Neural crest cell (in vitro differentiated cells): ENCODE measurements around the gene MEGF6. TPM values are rescaled to one million over a fixed set of nuclear protein-coding genes. Genes with fewer than 3 reads are reported as not detected.

Experiments
- DNase-seq: peaks from one replicate; pipeline ENCODE4 v3.0.0; 2021; ENCODE audit warnings: low read depth, mixed read lengths, low spot score
- H3K27ac Mint-ChIP-seq: one replicate; pipeline ENCODE4 v1.8.0; 2021; ENCODE audit warnings: mild to moderate bottlenecking, mixed read lengths; ENCODE audit not compliant: unreplicated experiment
- H3K27me3 Mint-ChIP-seq: 2 replicates; pipeline ENCODE4 v1.8.0; 2021; ENCODE audit warnings: low read depth, mild to moderate bottlenecking, mixed read lengths
- H3K36me3 Mint-ChIP-seq: 2 replicates; pipeline ENCODE4 v1.8.0; 2021; ENCODE audit warnings: low read depth, mild to moderate bottlenecking, mixed read lengths
- H3K4me1 Mint-ChIP-seq: 2 replicates; pipeline ENCODE4 v1.8.0; 2021; ENCODE audit warnings: mixed read lengths
- H3K4me3 Mint-ChIP-seq: one replicate; pipeline ENCODE4 v1.8.0; 2021; ENCODE audit warnings: mild to moderate bottlenecking, mixed read lengths
- H3K9me3 Mint-ChIP-seq: 2 replicates; pipeline ENCODE4 v1.8.0; 2021; ENCODE audit warnings: mixed read lengths
- CTCF ChIP-seq: fragments of 200-600 bp; sonication (generic); conservative IDR thresholded peaks from 2 replicates; pipeline ENCODE4 v1.5.0; 2021; ENCODE audit warnings: antibody characterized with exemption, mild to moderate bottlenecking
- total RNA-seq: library from RNA; stranded (reverse); gene quantifications from 2 replicates; pipeline ENCODE4 v1.2.1, GENCODE V29; 2021

MEGF6 gene
- total RNA-seq, 1 donor from 2014 or later: 36.7 TPM

- no peak overlapping the region for H3K4me3 Mint-ChIP-seq
- H3K27me3 Mint-ChIP-seq: peaks cover 9% of the 10 kb centered on the region
- H3K9me3 Mint-ChIP-seq: no peaks in the 10 kb centered on the region
- H3K4me1 Mint-ChIP-seq: peaks cover 4% of the 10 kb centered on the region
- TF ChIP-seq CTCF: no peak
- no peak for DNase-seq
- H3K27ac Mint-ChIP-seq: peak overlapping the region; percentile 35
- no peaks in the 10 kb centered on the region for H3K36me3 Mint-ChIP-seq
Measured at GRCh38 chr1:3534803-3535637, 76.3 kb downstream of the MEGF6 start.

GRCh38 chr1:3533067-3534048 is 78.0 kb downstream of the MEGF6 start:
- DNase-seq: no peak
- no peaks in the 10 kb centered on the region for H3K36me3 Mint-ChIP-seq
- H3K4me1 Mint-ChIP-seq: peaks cover 4% of the 10 kb centered on the region
- TF ChIP-seq CTCF: no peak
- H3K4me3 Mint-ChIP-seq: no peak overlapping the region
- no peaks in the 10 kb centered on the region for H3K9me3 Mint-ChIP-seq
- peaks cover 12% of the 10 kb centered on the region for H3K27me3 Mint-ChIP-seq
- H3K27ac Mint-ChIP-seq: no peak overlapping the region

GRCh38 chr1:3531928-3532327 is 79.4 kb downstream of the MEGF6 start:
- H3K4me1 Mint-ChIP-seq: peaks cover 4% of the 10 kb centered on the region
- no peaks in the 10 kb centered on the region for H3K36me3 Mint-ChIP-seq
- no peak overlapping the region for H3K27ac Mint-ChIP-seq
- no peak for DNase-seq
- TF ChIP-seq CTCF: no peak
- H3K9me3 Mint-ChIP-seq: no peaks in the 10 kb centered on the region
- no peak overlapping the region for H3K4me3 Mint-ChIP-seq
- peaks cover 12% of the 10 kb centered on the region for H3K27me3 Mint-ChIP-seq

- H3K36me3 Mint-ChIP-seq: no peaks in the 10 kb centered on the region
- DNase-seq: peak; percentile 47
- TF ChIP-seq CTCF: no peak
- no peak overlapping the region for H3K27ac Mint-ChIP-seq
- H3K27me3 Mint-ChIP-seq: peaks cover 12% of the 10 kb centered on the region
- peak overlapping the region; percentile 77 for H3K4me3 Mint-ChIP-seq
- peaks cover 4% of the 10 kb centered on the region for H3K4me1 Mint-ChIP-seq
- H3K9me3 Mint-ChIP-seq: no peaks in the 10 kb centered on the region
Measured at GRCh38 chr1:3530926-3531818, 80.1 kb downstream of the MEGF6 start.
